ENCODE results near the gene TMEM164.

Gene TMEM164

DNA sequence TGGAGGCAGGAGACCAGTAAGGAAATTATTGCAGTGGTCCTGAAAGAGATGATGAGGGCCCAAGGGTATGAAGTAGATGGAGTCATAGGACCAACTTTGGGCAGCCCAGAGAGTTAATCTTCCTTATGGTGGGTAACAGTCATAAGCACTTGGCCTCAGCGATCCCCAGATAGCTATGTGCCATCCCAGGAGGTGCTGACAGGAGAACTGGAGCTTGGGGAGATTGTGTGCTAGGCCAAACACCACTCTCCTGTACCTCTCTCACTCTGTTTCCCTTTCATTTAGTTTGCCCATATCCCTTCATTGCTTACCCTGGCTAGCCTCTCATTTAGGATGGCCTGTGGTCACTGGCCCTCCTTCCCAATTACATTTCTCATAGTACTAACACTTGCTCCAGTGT is 60.0 kb downstream of the TMEM164 start:
- H3K36me3 ChIP-seq (ENCODE audit: control insufficient read depth in 5 of 5, insufficient read depth in 5 of 5, low read length in 5 of 5), result peaks cover 0 to 5% (median 0%) of the 10 kb centered on the region in 5 donors
- no peak overlapping the region for H3K27ac ChIP-seq (ENCODE audit: low read depth, low read length)
- peaks cover 0 to 3% (median 0%) of the 10 kb centered on the region in 5 donors for H3K9me3 ChIP-seq (ENCODE audit: control insufficient read depth in 5 of 5, low read length in 5 of 5)
- peaks cover 0 to 9% (median 0%) of the 10 kb centered on the region in 5 donors for H3K4me1 ChIP-seq (ENCODE audit: control insufficient read depth in 5 of 5, insufficient read depth in 5 of 5, low read length in 5 of 5)
- no peak overlapping the region for H3K4me3 ChIP-seq (ENCODE audit: low read depth in 1 of 5, low read length in 5 of 5)
- H3K27me3 ChIP-seq (ENCODE audit: control insufficient read depth in 5 of 5, insufficient read depth in 4 of 5, low read length in 5 of 5), result no peaks in the 10 kb centered on the region
- H3K9ac ChIP-seq (ENCODE audit: low read length in 5 of 5), result no peak overlapping the region

GRCh38 chrX:110066488-110067225 is 63.7 kb downstream of the TMEM164 start:
- no peak overlapping the region for H3K4me3 ChIP-seq (ENCODE audit: low read depth in 1 of 5, low read length in 5 of 5)
- no peak overlapping the region for H3K27ac ChIP-seq (ENCODE audit: low read depth, low read length)
- no peak overlapping the region for H3K9ac ChIP-seq (ENCODE audit: low read length in 5 of 5)
- H3K9me3 ChIP-seq (ENCODE audit: control insufficient read depth in 5 of 5, low read length in 5 of 5), result no peaks in the 10 kb centered on the region
- peaks cover 0 to 3% (median 0%) of the 10 kb centered on the region in 5 donors for H3K4me1 ChIP-seq (ENCODE audit: control insufficient read depth in 5 of 5, insufficient read depth in 5 of 5, low read length in 5 of 5)
- no peaks in the 10 kb centered on the region for H3K27me3 ChIP-seq (ENCODE audit: control insufficient read depth in 5 of 5, insufficient read depth in 4 of 5, low read length in 5 of 5)
- H3K36me3 ChIP-seq (ENCODE audit: control insufficient read depth in 5 of 5, insufficient read depth in 5 of 5, low read length in 5 of 5), result peaks cover 0 to 5% (median 0%) of the 10 kb centered on the region in 5 donors

GRCh38 chrX:110070970-110071369 is 68.1 kb downstream of the TMEM164 start:
- Histone ChIP-seq H3K27ac (ENCODE audit: low read depth, low read length) (no peak overlapping the region), H3K9ac (ENCODE audit: low read length in 5 of 5) (no peak overlapping the region), H3K36me3 (ENCODE audit: control insufficient read depth in 5 of 5, insufficient read depth in 5 of 5, low read length in 5 of 5) (peaks cover 0 to 9% (median 3%) of the 10 kb centered on the region in 5 donors), H3K9me3 (ENCODE audit: control insufficient read depth in 5 of 5, low read length in 5 of 5) (peaks cover 0 to 12% (median 3%) of the 10 kb centered on the region in 5 donors), H3K4me3 (ENCODE audit: low read depth in 1 of 5, low read length in 5 of 5) (no peak overlapping the region), H3K27me3 (ENCODE audit: control insufficient read depth in 5 of 5, insufficient read depth in 4 of 5, low read length in 5 of 5) (no peaks in the 10 kb centered on the region), H3K4me1 (ENCODE audit: control insufficient read depth in 5 of 5, insufficient read depth in 5 of 5, low read length in 5 of 5) (no peaks in the 10 kb centered on the region)

DNA sequence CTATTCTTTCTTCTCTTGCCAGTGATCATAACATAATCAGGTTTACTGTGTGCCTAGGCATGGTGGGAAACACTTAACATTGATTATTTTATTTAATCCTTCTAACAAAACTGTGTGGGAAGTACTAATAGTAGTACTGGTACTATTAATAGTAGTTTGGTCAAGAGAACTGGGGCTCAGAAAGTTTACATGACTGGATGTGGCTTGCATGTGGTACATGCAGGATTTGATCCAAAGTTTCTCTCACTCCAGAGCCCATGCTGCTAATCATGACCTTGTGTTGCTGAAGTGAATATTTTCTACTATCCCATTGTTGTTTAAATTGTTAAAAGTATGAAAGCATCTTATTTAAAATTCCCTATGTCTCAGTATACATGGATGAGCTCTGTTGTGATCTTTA is 78.4 kb downstream of the TMEM164 start:
- Histone ChIP-seq H3K9ac (ENCODE audit: low read length in 5 of 5) (no peak overlapping the region), H3K9me3 (ENCODE audit: control insufficient read depth in 5 of 5, low read length in 5 of 5) (peaks cover 0 to 3% (median 0%) of the 10 kb centered on the region in 5 donors), H3K27me3 (ENCODE audit: control insufficient read depth in 5 of 5, insufficient read depth in 4 of 5, low read length in 5 of 5) (peaks cover 0 to 10% (median 3%) of the 10 kb centered on the region in 5 donors), H3K36me3 (ENCODE audit: control insufficient read depth in 5 of 5, insufficient read depth in 5 of 5, low read length in 5 of 5) (no peaks in the 10 kb centered on the region), H3K4me3 (ENCODE audit: low read depth in 1 of 5, low read length in 5 of 5) (no peak overlapping the region), H3K27ac (ENCODE audit: low read depth, low read length) (no peak overlapping the region), H3K4me1 (ENCODE audit: control insufficient read depth in 5 of 5, insufficient read depth in 5 of 5, low read length in 5 of 5) (peaks cover 0 to 6% (median 2%) of the 10 kb centered on the region in 5 donors)

DNA sequence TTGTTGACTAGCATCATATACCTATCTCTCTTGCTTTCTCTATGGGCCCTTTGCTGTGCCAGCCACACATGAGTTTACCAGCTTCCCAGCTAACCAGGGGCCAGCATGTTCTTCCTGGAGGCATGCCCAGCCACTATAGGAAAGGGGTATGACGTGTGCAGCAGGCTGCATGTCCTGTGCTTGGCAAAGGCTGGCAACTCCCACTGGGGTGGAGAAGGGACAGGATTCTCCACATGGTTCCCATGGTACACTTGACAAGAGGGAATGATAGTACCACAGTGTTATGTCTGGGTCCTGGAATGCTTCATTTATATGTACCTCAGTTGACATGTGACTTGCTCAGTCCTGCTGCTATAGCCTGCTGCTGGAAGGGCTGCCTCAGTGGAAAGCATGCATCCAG is 78.8 kb downstream of the TMEM164 start:
- Histone ChIP-seq H3K27ac (ENCODE audit: low read depth, low read length) (no peak overlapping the region), H3K27me3 (ENCODE audit: control insufficient read depth in 5 of 5, insufficient read depth in 4 of 5, low read length in 5 of 5) (peaks cover 0 to 10% (median 3%) of the 10 kb centered on the region in 5 donors), H3K9ac (ENCODE audit: low read length in 5 of 5) (no peak overlapping the region), H3K36me3 (ENCODE audit: control insufficient read depth in 5 of 5, insufficient read depth in 5 of 5, low read length in 5 of 5) (no peaks in the 10 kb centered on the region), H3K4me3 (ENCODE audit: low read depth in 1 of 5, low read length in 5 of 5) (no peak overlapping the region), H3K9me3 (ENCODE audit: control insufficient read depth in 5 of 5, low read length in 5 of 5) (peaks cover 0 to 3% (median 0%) of the 10 kb centered on the region in 5 donors), H3K4me1 (ENCODE audit: control insufficient read depth in 5 of 5, insufficient read depth in 5 of 5, low read length in 5 of 5) (peaks cover 0 to 6% (median 2%) of the 10 kb centered on the region in 5 donors)

GRCh38 chrX:110082161-110082560 is 79.2 kb downstream of the TMEM164 start:
- H3K36me3 ChIP-seq (ENCODE audit: control insufficient read depth in 5 of 5, insufficient read depth in 5 of 5, low read length in 5 of 5), result no peaks in the 10 kb centered on the region
- H3K27me3 ChIP-seq (ENCODE audit: control insufficient read depth in 5 of 5, insufficient read depth in 4 of 5, low read length in 5 of 5), result peaks cover 0 to 10% (median 3%) of the 10 kb centered on the region in 5 donors
- H3K27ac ChIP-seq (ENCODE audit: low read depth, low read length), result no peak overlapping the region
- no peak overlapping the region for H3K9ac ChIP-seq (ENCODE audit: low read length in 5 of 5)
- peaks cover 0 to 2% (median 0%) of the 10 kb centered on the region in 5 donors for H3K9me3 ChIP-seq (ENCODE audit: control insufficient read depth in 5 of 5, low read length in 5 of 5)
- H3K4me3 ChIP-seq (ENCODE audit: low read depth in 1 of 5, low read length in 5 of 5), result no peak overlapping the region
- peaks cover 0 to 6% (median 2%) of the 10 kb centered on the region in 5 donors for H3K4me1 ChIP-seq (ENCODE audit: control insufficient read depth in 5 of 5, insufficient read depth in 5 of 5, low read length in 5 of 5)

- Histone ChIP-seq H3K27ac (ENCODE audit: low read depth, low read length) (no peak overlapping the region), H3K4me3 (ENCODE audit: low read depth in 1 of 5, low read length in 5 of 5) (no peak overlapping the region)
Measured at GRCh38 chrX:110086162-110086915, 83.4 kb downstream of the TMEM164 start.

GRCh38 chrX:110086916-110087484 is 84.1 kb downstream of the TMEM164 start:
- no peak overlapping the region for H3K9ac ChIP-seq (ENCODE audit: low read length in 5 of 5)
- H3K27ac ChIP-seq (ENCODE audit: low read depth, low read length), result no peak overlapping the region
- H3K27me3 ChIP-seq (ENCODE audit: control insufficient read depth in 5 of 5, insufficient read depth in 4 of 5, low read length in 5 of 5), result peaks cover 0 to 8% (median 2%) of the 10 kb centered on the region in 5 donors

More at GRCh38 chrX:110086162-110086915, 83.4 kb downstream of the TMEM164 start:
- Histone ChIP-seq H3K27me3 (ENCODE audit: control insufficient read depth in 5 of 5, insufficient read depth in 4 of 5, low read length in 5 of 5) (peaks cover 0 to 12% (median 3%) of the 10 kb centered on the region in 5 donors), H3K9me3 (ENCODE audit: control insufficient read depth in 5 of 5, low read length in 5 of 5) (no peaks in the 10 kb centered on the region), H3K4me1 (ENCODE audit: control insufficient read depth in 5 of 5, insufficient read depth in 5 of 5, low read length in 5 of 5) (peaks cover 0 to 15% (median 10%) of the 10 kb centered on the region in 5 donors), H3K9ac (ENCODE audit: low read length in 5 of 5) (no peak overlapping the region), H3K36me3 (ENCODE audit: control insufficient read depth in 5 of 5, insufficient read depth in 5 of 5, low read length in 5 of 5) (no peaks in the 10 kb centered on the region)

GRCh38 chrX:110087485-110088356 is 84.8 kb downstream of the TMEM164 start:
- Histone ChIP-seq H3K27me3 (ENCODE audit: control insufficient read depth in 5 of 5, insufficient read depth in 4 of 5, low read length in 5 of 5) (peaks cover 0 to 7% (median 2%) of the 10 kb centered on the region in 5 donors), H3K4me3 (ENCODE audit: low read depth in 1 of 5, low read length in 5 of 5) (no peak overlapping the region), H3K36me3 (ENCODE audit: control insufficient read depth in 5 of 5, insufficient read depth in 5 of 5, low read length in 5 of 5) (no peaks in the 10 kb centered on the region), H3K4me1 (ENCODE audit: control insufficient read depth in 5 of 5, insufficient read depth in 5 of 5, low read length in 5 of 5) (peaks cover 0 to 12% (median 6%) of the 10 kb centered on the region in 5 donors), H3K9ac (ENCODE audit: low read length in 5 of 5) (no peak overlapping the region), H3K27ac (ENCODE audit: low read depth, low read length) (peak overlapping the region; percentile 54), H3K9me3 (ENCODE audit: control insufficient read depth in 5 of 5, low read length in 5 of 5) (no peaks in the 10 kb centered on the region)

More at GRCh38 chrX:110086916-110087484, 84.1 kb downstream of the TMEM164 start:
- H3K4me1 ChIP-seq (ENCODE audit: control insufficient read depth in 5 of 5, insufficient read depth in 5 of 5, low read length in 5 of 5), result peaks cover 0 to 12% (median 6%) of the 10 kb centered on the region in 5 donors
- H3K9me3 ChIP-seq (ENCODE audit: control insufficient read depth in 5 of 5, low read length in 5 of 5), result no peaks in the 10 kb centered on the region
- H3K4me3 ChIP-seq (ENCODE audit: low read depth in 1 of 5, low read length in 5 of 5), result no peak overlapping the region
- no peaks in the 10 kb centered on the region for H3K36me3 ChIP-seq (ENCODE audit: control insufficient read depth in 5 of 5, insufficient read depth in 5 of 5, low read length in 5 of 5)

All from subcutaneous abdominal adipose tissue (tissue), 5 donors.